Epithelial cell of proximal tubule (primary cell): Measurements from ENCODE around the gene PTK7. TPM values are rescaled to one million over a fixed set of nuclear protein-coding genes. Genes with fewer than 3 reads are reported as not detected.

Experiments
- DNase-seq: peaks from one replicate; pipeline ENCODE4 v3.0.0-alpha.2; 2011; ENCODE audit warnings: low read depth
- H3K4me3 ChIP-seq: 2 replicates; pipeline ENCODE4 v1.5.1; 2011; ENCODE audit warnings: low read depth, mild to moderate bottlenecking, low read length
- total RNA-seq: library from RNA; depleted of rRNA; stranded (reverse); fragments of >200 nt; gene quantifications from 2 replicates; pipeline ENCODE4 v1.2.3, GENCODE V29; 2015
- TF ChIP-seq, protein P1 (sequence below): conservative IDR thresholded peaks from 2 replicates; pipeline ENCODE4 v1.5.1; 2012; ENCODE audit warnings: low read depth, mild to moderate bottlenecking, low read length

PTK7 gene
- total RNA-seq, 1 donor from 2014 or later = 91.2 TPM

DNA sequence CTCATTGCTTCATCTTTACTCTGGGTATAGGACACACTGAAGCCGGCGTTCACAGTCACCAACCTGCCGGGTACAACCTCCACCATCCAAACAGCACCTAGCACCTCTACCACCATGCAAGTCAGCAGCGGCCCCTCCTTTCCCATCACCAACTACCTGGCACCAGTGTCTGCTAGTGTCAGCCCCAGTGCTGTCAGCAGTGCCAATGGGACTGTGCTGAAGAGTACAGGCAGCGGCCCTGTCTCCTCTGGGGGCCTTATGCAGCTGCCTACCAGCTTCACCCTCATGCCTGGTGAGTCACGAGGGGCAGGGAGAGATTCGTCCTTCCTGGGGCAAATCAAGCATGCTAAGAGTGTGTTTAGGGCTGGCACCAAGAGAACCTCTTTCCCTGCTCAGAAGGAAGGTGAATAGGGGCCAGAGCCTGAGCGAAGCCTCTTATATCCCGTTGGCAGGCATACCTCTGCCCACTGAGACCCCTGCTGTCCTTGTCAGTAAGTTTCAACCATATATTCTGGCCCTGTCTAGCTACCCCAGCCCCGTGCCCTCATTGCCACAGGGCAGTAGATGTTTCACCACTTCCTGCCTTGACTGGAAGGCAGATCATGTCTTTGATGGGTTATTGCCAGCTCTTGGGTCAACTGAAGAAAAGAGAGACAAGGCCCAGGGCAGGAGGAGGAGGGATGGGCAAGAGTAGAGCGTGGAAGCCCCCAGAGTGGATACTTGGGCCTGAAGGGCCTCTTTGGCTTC lies 99.7 kb downstream of the PTK7 start:
- H3K4me3 ChIP-seq = no peak overlapping the region
- no peak for DNase-seq
- TF ChIP-seq, protein P1, sequence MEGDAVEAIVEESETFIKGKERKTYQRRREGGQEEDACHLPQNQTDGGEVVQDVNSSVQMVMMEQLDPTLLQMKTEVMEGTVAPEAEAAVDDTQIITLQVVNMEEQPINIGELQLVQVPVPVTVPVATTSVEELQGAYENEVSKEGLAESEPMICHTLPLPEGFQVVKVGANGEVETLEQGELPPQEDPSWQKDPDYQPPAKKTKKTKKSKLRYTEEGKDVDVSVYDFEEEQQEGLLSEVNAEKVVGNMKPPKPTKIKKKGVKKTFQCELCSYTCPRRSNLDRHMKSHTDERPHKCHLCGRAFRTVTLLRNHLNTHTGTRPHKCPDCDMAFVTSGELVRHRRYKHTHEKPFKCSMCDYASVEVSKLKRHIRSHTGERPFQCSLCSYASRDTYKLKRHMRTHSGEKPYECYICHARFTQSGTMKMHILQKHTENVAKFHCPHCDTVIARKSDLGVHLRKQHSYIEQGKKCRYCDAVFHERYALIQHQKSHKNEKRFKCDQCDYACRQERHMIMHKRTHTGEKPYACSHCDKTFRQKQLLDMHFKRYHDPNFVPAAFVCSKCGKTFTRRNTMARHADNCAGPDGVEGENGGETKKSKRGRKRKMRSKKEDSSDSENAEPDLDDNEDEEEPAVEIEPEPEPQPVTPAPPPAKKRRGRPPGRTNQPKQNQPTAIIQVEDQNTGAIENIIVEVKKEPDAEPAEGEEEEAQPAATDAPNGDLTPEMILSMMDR = no peak

DNA sequence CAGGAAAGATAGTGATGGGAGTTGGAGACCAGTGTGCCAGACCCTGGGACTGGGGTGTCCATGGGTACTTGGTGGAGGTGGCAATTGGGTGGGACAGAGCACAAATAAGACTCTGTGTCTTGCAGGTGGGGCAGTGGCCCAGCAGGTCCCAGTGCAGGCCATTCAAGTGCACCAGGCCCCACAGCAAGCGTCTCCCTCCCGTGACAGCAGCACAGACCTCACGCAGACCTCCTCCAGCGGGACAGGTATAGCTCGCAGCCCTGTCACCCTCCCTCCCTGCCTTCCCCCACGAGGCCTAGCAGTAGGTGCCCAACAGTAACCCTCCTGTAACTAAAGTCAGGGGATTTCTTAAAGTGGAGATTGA lies 100.3 kb downstream of the PTK7 start:
- H3K4me3 ChIP-seq = no peak overlapping the region
- TF ChIP-seq, protein P1 = no peak
- no peak for DNase-seq

DNA sequence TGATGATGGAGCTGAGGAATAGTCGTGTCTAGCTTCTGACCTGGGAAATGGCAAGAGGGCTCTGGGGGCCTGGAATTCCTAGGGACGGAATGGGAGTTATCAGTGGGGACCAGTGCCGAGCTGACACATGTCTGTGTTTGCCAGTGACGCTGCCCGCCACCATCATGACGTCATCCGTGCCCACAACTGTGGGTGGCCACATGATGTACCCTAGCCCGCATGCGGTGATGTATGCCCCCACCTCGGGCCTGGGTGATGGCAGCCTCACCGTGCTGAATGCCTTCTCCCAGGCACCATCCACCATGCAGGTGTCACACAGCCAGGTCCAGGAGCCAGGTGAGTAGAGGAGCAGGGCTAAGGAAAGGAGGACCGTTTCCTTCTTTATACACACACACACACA lies 102.0 kb downstream of the PTK7 start:
- TF ChIP-seq, protein P1 = no peak

DNA sequence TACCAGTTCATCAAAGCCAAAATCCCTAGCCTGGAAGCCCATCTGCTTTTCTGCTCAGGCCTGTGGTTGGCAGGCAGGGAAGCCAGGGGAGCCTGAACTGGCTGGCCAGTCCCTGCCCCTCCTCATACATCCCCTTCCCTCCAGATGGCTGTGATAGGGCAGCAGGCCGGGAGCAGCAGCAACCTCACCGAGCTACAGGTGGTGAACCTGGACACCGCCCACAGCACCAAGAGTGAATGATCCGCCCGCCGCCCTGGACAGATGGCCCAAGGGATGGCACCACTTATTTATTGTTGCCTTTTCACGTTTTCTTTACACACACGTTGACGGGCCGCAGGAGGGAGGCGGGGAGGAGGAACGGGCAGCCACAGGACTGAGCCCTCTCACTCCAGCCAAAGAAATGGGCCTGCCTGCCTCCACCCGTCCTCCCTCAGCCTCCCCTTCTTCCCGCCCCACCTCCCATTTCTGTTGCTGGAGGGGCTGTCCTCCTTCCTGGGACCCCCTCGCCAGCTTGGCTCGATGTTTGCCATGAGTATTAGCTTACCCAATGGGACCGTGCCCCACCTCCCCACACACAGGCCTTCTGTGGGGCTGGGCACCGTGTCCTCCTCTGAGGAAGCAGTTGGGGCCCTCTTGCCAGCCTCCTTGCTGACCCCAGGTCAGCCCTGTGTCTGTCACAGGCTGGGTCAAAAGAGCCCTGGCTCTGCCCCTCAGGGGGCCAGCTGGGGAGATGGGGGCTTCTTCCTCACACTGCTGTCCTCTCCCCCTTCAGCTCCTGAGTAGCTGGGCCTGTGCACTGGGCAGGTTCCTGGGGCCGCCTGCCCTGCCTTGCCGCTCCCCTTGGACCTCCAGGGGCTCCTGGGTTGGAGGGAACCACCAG lies 103.1 kb downstream of the PTK7 start:
- H3K4me3 ChIP-seq = no peak overlapping the region
- no peak for DNase-seq
- TF ChIP-seq, protein P1 = no peak

More for the DNA sequence above, 102.0 kb downstream of the PTK7 start:
- H3K4me3 ChIP-seq = no peak overlapping the region
- no peak for DNase-seq

DNA sequence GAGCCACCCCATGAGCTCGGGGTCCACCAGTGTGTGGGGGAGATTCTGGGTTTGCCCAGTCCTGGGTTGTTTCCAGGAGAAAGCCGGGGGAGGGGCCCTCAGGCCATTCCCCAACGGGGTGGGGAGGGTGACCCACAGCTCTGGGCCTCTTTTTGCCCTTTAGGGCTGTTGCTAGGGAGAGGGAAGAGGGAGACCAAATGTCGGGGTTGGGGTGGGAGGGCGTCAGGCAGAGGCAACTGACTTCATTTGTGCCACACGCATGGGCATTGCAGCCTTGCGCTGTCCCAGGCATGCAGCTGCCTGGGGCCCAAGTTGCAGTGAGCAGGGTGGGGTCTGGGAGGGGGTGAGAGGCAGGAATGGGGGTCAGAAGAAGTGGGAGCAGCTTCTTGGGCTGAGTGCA lies 103.9 kb downstream of the PTK7 start:
- DNase-seq = no peak
- no peak overlapping the region for H3K4me3 ChIP-seq
- TF ChIP-seq, protein P1 = no peak

DNA sequence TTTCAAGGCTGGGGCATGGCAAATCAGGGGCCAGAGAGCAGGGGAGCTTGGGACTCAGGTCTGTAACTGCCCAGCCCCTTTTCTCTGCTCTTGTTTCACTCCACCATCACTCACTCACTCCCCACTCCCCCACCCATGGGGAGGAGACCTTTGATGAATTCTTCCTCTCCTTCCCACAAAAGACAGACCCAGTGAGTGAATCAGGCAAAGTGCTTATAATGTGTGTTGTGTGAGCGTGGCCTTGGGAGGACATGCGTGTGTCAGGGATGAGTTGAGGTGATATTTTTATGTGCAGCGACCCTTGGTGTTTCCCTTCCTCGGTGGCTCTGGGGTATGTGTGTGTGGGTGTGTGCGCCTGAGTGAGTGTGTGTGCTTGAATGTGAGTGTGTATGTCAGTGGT lies 104.9 kb downstream of the PTK7 start:
- H3K4me3 ChIP-seq = no peak overlapping the region
- TF ChIP-seq, protein P1 = no peak
- DNase-seq = no peak
